Activated CD8-positive, alpha-beta memory T cell treated with anti-CD3 and anti-CD28 coated beads, Interleukin-2, amount 50 U/mL, for 1 hour (primary cell): ENCODE measurements around the gene MPO.

Experiments
- DNase-seq: peaks from one replicate; pipeline ENCODE4 v3.0.0-alpha.2; 2020; ENCODE audit errors: extremely low read depth

MPO gene

GRCh38 chr17:58233543-58233942 is 47.2 kb downstream of the MPO start:
- DNase-seq = no peak

GRCh38 chr17:58232707-58233156 is 48.0 kb downstream of the MPO start:
- DNase-seq = no peak

- DNase-seq = no peak
Measured at GRCh38 chr17:58231641-58232040, 49.1 kb downstream of the MPO start.

- no peak for DNase-seq
Measured at GRCh38 chr17:58229881-58230280, 50.9 kb downstream of the MPO start.

GRCh38 chr17:58229384-58229783 is 51.4 kb downstream of the MPO start:
- DNase-seq = no peak

- DNase-seq = no peak
Measured at GRCh38 chr17:58228679-58229078, 52.1 kb downstream of the MPO start.

- DNase-seq = no peak
Measured at GRCh38 chr17:58227733-58228132, 53.0 kb downstream of the MPO start.

- DNase-seq = no peak
Measured at GRCh38 chr17:58224315-58224714, 56.4 kb downstream of the MPO start.
